Lower leg skin (tissue), 3 donors: Measurements from ENCODE around the gene OPA3.

Source experiments
- CTCF ChIP-seq, 3 donors: fragments of 450-650 bp; IDR thresholded peaks; one replicate each; pipeline ENCODE4 v1.5.1; 2016; ENCODE audit warnings: antibody characterized with exemption in 3 of 3, mild to moderate bottlenecking in 3 of 3, moderate library complexity in 2 of 3
- POLR2A ChIP-seq, 2 donors: fragments of 450-650 bp; IDR thresholded peaks; one replicate each; pipeline ENCODE4 v1.6.1; 2016 to 2017; ENCODE audit warnings: antibody characterized with exemption in 2 of 2, mild to moderate bottlenecking in 1 of 2, moderate library complexity in 1 of 2

- TF ChIP-seq CTCF (IDR thresholded peaks at IDR 0.05) (no peak), POLR2A (IDR thresholded peaks at IDR 0.05) (no peak)
Measured at GRCh38 chr19:45509692-45510015, 74.9 kb downstream of the OPA3 start.
